Lung (tissue), 12 donors: Measurements from ENCODE around the gene TMEM131. TPM values are rescaled to one million over a fixed set of nuclear protein-coding genes. Genes with fewer than 3 reads are reported as not detected.
"Not testable (repeated sequence)": the region's sequence is repeated elsewhere in the genome, so short reads cannot be mapped to it uniquely, and the experiment has no call there.

ENCODE experiments used
- ATAC-seq: fragments of 200-7000 bp; cut with Tn5 transposase; one replicate; pipeline ENCODE4 v1.9.1; 2020; ENCODE audit warnings: moderate number of reproducible peaks; ENCODE audit not compliant: insufficient read depth, low FRiP score
- DNase-seq, 3 donors: peaks; one replicate each; pipeline ENCODE4 v3.0.0-alpha.2; 2013 to 2017
- H3K27ac ChIP-seq, 2 donors: one replicate each; pipeline ENCODE4 v1.5.1; 2013; ENCODE audit warnings: mild to moderate bottlenecking in 2 of 2, moderate library complexity in 2 of 2, control low read depth in 1 of 2, inconsistent platforms in 1 of 2, low read depth in 1 of 2, low read length in 1 of 2
- H3K27me3 ChIP-seq, 3 donors: one replicate each; pipeline ENCODE4 v1.5.1; 2013; ENCODE audit warnings: low read length in 2 of 3; ENCODE audit not compliant: control insufficient read depth in 3 of 3, insufficient read depth in 3 of 3
- H3K36me3 ChIP-seq, 4 donors: one replicate each; pipeline ENCODE4 v1.5.1; 2013; ENCODE audit warnings: low read length in 4 of 4, mild to moderate bottlenecking in 1 of 4, moderate library complexity in 1 of 4; ENCODE audit not compliant: control insufficient read depth in 4 of 4, insufficient read depth in 4 of 4
- H3K4me1 ChIP-seq, 5 donors: one replicate each; pipeline ENCODE4 v1.5.1; 2013; ENCODE audit warnings: low read length in 5 of 5, mild to moderate bottlenecking in 2 of 5, moderate library complexity in 1 of 5; ENCODE audit not compliant: control insufficient read depth in 5 of 5, insufficient read depth in 5 of 5
- H3K4me3 ChIP-seq: one replicate; pipeline ENCODE4 v1.5.1; 2013; ENCODE audit warnings: mild to moderate bottlenecking, control low read depth, moderate library complexity
- H3K9ac ChIP-seq, 2 donors: one replicate each; pipeline ENCODE4 v1.5.1; 2013; ENCODE audit warnings: low read length in 2 of 2, control low read depth in 1 of 2; ENCODE audit not compliant: insufficient read depth in 1 of 2
- H3K9me3 ChIP-seq, 4 donors: one replicate each; pipeline ENCODE4 v1.5.1; 2013; ENCODE audit warnings: low read length in 3 of 4, mild to moderate bottlenecking in 1 of 4, moderate library complexity in 1 of 4; ENCODE audit not compliant: control insufficient read depth in 4 of 4, insufficient read depth in 3 of 4
- CTCF ChIP-seq: IDR thresholded peaks from 2 replicates; pipeline ENCODE4 v1.5.1; 2012; ENCODE audit warnings: mild to moderate bottlenecking; ENCODE audit errors: control extremely low read depth, extremely low read depth
- WGBS, 2 donors: extraction: QIAGEN DNeasy Blood & Tissue Kit; methylation state at CpG; one replicate each; pipeline ENCODE4 v1.1.7; 2013; 5-methylcytosine and 5-hydroxymethylcytosine counted together
- polyA plus RNA-seq, 2 donors: library from polyadenylated mRNA; stranded (reverse); fragments of 200-250 nt; gene quantifications; one replicate each; pipeline ENCODE4 v1.2.1, GENCODE V29; 2013
- total RNA-seq, 2 donors: library from RNA; depleted of rRNA in 1 of 2; stranded (reverse); fragments of >200 nt in 1 of 2; gene quantifications; one replicate each; pipeline ENCODE4 v1.2.1, GENCODE V29; 2014 to 2021
- donor health status: control.
- donor health status: control.
- donor health status: Bipolar disorder and iron deficiency.
- donor health status: healthy.
- donor health status: DM: yes; HTN: yes; CAD: no.

TMEM131 gene
- total and polyA plus RNA-seq, 4 donors, result 9.3 to 54.0 (median 23.7) TPM

GRCh38 chr2:97851172-97851571 lies 144.6 kb downstream of the TMEM131 start:
- WGBS, 2 donors, result 81 to 95% methylated on average over 5 of the region's 5 CpGs
- TF ChIP-seq CTCF, result no peak

GRCh38 chr2:97849881-97850528 lies 145.7 kb downstream of the TMEM131 start:
- Histone ChIP-seq H3K36me3 (peaks cover 0 to 3% (median 0%) of the 10 kb centered on the region in 4 donors), H3K9me3 (no peaks in the 10 kb centered on the region), H3K27ac (no peak overlapping the region), H3K4me3 (no peak overlapping the region), H3K4me1 (peaks cover 0 to 11% (median 0%) of the 10 kb centered on the region in 5 donors), H3K9ac (no peak overlapping the region), H3K27me3 (no peaks in the 10 kb centered on the region)
- DNase-seq (no peak), ATAC-seq (no peak)
- 89 to 91% methylated on average over 3 of the region's 3 CpGs for WGBS, 2 donors
- no peak for TF ChIP-seq CTCF

More at GRCh38 chr2:97851172-97851571, 144.6 kb downstream of the TMEM131 start:
- Histone ChIP-seq H3K4me3 (no peak overlapping the region), H3K9ac (no peak overlapping the region), H3K4me1 (peaks cover 0 to 11% (median 0%) of the 10 kb centered on the region in 5 donors), H3K36me3 (peaks cover 0 to 3% (median 0%) of the 10 kb centered on the region in 4 donors), H3K27me3 (no peaks in the 10 kb centered on the region), H3K9me3 (no peaks in the 10 kb centered on the region), H3K27ac (no peak overlapping the region)
- no peak for ATAC-seq
- DNase-seq, result no peak

GRCh38 chr2:97848306-97848705 lies 147.4 kb downstream of the TMEM131 start:
- peaks cover 0 to 3% (median 0%) of the 10 kb centered on the region in 4 donors for H3K36me3 ChIP-seq
- no peak overlapping the region for H3K9ac ChIP-seq
- no peaks in the 10 kb centered on the region for H3K9me3 ChIP-seq
- ATAC-seq, result no peak
- 84 to 91% methylated on average over 1 of the region's 1 CpG for whole genome bisulfite sequencing, 2 donors
- no peak overlapping the region for H3K27ac ChIP-seq
- H3K27me3 ChIP-seq, result no peaks in the 10 kb centered on the region
- peaks cover 0 to 11% (median 0%) of the 10 kb centered on the region in 5 donors for H3K4me1 ChIP-seq
- TF ChIP-seq CTCF, result no peak
- DNase-seq, result no peak
- no peak overlapping the region for H3K4me3 ChIP-seq

GRCh38 chr2:97846716-97847115 lies 149.0 kb downstream of the TMEM131 start:
- 98 to 99% methylated on average over 7 to 12 of the region's 12 CpGs for WGBS, 2 donors
- not testable (repeated sequence) for H3K27me3 ChIP-seq, H3K4me3 ChIP-seq, DNase-seq, H3K9me3 ChIP-seq, H3K27ac ChIP-seq, ATAC-seq, H3K9ac ChIP-seq, H3K36me3 ChIP-seq
- H3K4me1 ChIP-seq, result peaks cover 0 to 11% (median 0%) of the 10 kb centered on the region in 5 donors
